Superior temporal gyrus (tissue), 1 donor: ENCODE results near the gene PTCH1.

Source experiments
- DNase-seq: peaks from one replicate; pipeline ENCODE4 v3.0.0-alpha.2; 2016; ENCODE audit errors: extremely low spot score

PTCH1 gene

GRCh38 chr9:95516734-95517558 lies at the start of gene PTCH1:
Gene PTCH1 (minus strand): TSS chr9:95516971.
- peak; percentile 60 for DNase-seq

GRCh38 chr9:95565982-95566381 lies 49.2 kb upstream of the PTCH1 start:
- DNase-seq: no peak

GRCh38 chr9:95561913-95562312 lies 45.1 kb upstream of the PTCH1 start:
- DNase-seq: no peak

- DNase-seq: no peak
Measured at GRCh38 chr9:95557142-95557541, 40.4 kb upstream of the PTCH1 start.

GRCh38 chr9:95556521-95556920 lies 39.8 kb upstream of the PTCH1 start:
- DNase-seq: no peak

GRCh38 chr9:95552814-95553546 lies 36.2 kb upstream of the PTCH1 start:
- DNase-seq: no peak

GRCh38 chr9:95552255-95552654 lies 35.5 kb upstream of the PTCH1 start:
- DNase-seq: no peak

- DNase-seq: no peak
Measured at GRCh38 chr9:95551406-95551805, 34.6 kb upstream of the PTCH1 start.

- DNase-seq: no peak
Measured at GRCh38 chr9:95545831-95546567, 29.2 kb upstream of the PTCH1 start.

GRCh38 chr9:95533996-95534680 lies 17.4 kb upstream of the PTCH1 start:
- DNase-seq: no peak

- DNase-seq: no peak
Measured at GRCh38 chr9:95529910-95530309, 13.1 kb upstream of the PTCH1 start.

- peak; percentile 56 for DNase-seq
Measured at GRCh38 chr9:95528908-95529502, 12.2 kb upstream of the PTCH1 start.

GRCh38 chr9:95522871-95523370 lies 6.2 kb upstream of the PTCH1 start:
- no peak for DNase-seq

- DNase-seq: no peak
Measured at GRCh38 chr9:95521699-95522098, 4.9 kb upstream of the PTCH1 start.

- no peak for DNase-seq
Measured at GRCh38 chr9:95517559-95518425, 1.0 kb upstream of the PTCH1 start.

- DNase-seq: no peak
Measured at GRCh38 chr9:95516221-95516733, 494 bp downstream of the PTCH1 start.

GRCh38 chr9:95515272-95516113 lies 1.3 kb downstream of the PTCH1 start:
- DNase-seq: no peak

GRCh38 chr9:95514342-95514741 lies 2.4 kb downstream of the PTCH1 start:
- DNase-seq: no peak

- no peak for DNase-seq
Measured at GRCh38 chr9:95513711-95514110, 3.1 kb downstream of the PTCH1 start.
